MCF 10A (cell line): Measurements from ENCODE around the gene GOLGA8O. TPM values are rescaled to one million over a fixed set of nuclear protein-coding genes. Genes with fewer than 3 reads are reported as not detected.
"Not testable (repeated sequence)": the region's sequence is repeated elsewhere in the genome, so short reads cannot be mapped to it uniquely, and the experiment has no call there.

Experiments
- BruUV-seq: library from RNA; stranded (reverse); fragments of 400-500 nt; replicated peaks from 2 replicates; lab custom pipeline; 2021; lab: Mats Ljungman, UMichigan
- CTCF ChIA-PET: fragments of 300-600 bp; sonication (Branson Sonifier 250); formaldehyde crosslinking; extraction: SDS; loops from one replicate; lab custom pipeline; 2021; ENCODE audit warnings: antibody characterized with exemption, inconsistent platforms; lab: Yijun Ruan, JAX
- POLR2A ChIA-PET: fragments of 300-600, 350-650 bp; sonication (Branson Sonifier 250); formaldehyde crosslinking; extraction: SDS; loops from one replicate; lab custom pipeline; 2020; ENCODE audit warnings: antibody characterized with exemption, inconsistent platforms; lab: Yijun Ruan, JAX
- DNase-seq: peaks from one replicate; pipeline ENCODE4 v3.0.0-alpha.2; 2018; ENCODE audit not compliant: unreplicated experiment
- H3K27ac Mint-ChIP-seq: one replicate; pipeline ENCODE4 v1.8.0; 2022; ENCODE audit warnings: mild to moderate bottlenecking, low read depth, mixed read lengths; ENCODE audit not compliant: unreplicated experiment
- H3K27me3 Mint-ChIP-seq: one replicate; pipeline ENCODE4 v1.8.0; 2022; ENCODE audit warnings: mixed read lengths; ENCODE audit not compliant: insufficient read depth, unreplicated experiment
- H3K36me3 Mint-ChIP-seq: one replicate; pipeline ENCODE4 v1.8.0; 2022; ENCODE audit warnings: mild to moderate bottlenecking, moderate library complexity, mixed read lengths; ENCODE audit not compliant: insufficient read depth, unreplicated experiment
- H3K4me1 Mint-ChIP-seq: one replicate; pipeline ENCODE4 v1.8.0; 2022; ENCODE audit warnings: mixed read lengths; ENCODE audit not compliant: insufficient read depth, unreplicated experiment
- H3K4me3 Mint-ChIP-seq: one replicate; pipeline ENCODE4 v1.8.0; 2022; ENCODE audit warnings: mild to moderate bottlenecking, moderate library complexity, mixed read lengths; ENCODE audit not compliant: unreplicated experiment
- H3K9me3 Mint-ChIP-seq: one replicate; pipeline ENCODE4 v1.8.0; 2022; ENCODE audit warnings: mixed read lengths; ENCODE audit not compliant: unreplicated experiment
- intact Hi-C: fragments of 100-400 bp; cut with micrococcal nuclease; formaldehyde crosslinking; loops from 2 replicates; pipeline ENCODE4 v1.14.1; 2022
- total RNA-seq: library from RNA; stranded (reverse); gene quantifications from 2 replicates; pipeline ENCODE4 v1.2.3, GENCODE V29; 2022

The GOLGA8O gene
- total RNA-seq, 1 experiment from 2014 or later = 2.6 TPM

DNA sequence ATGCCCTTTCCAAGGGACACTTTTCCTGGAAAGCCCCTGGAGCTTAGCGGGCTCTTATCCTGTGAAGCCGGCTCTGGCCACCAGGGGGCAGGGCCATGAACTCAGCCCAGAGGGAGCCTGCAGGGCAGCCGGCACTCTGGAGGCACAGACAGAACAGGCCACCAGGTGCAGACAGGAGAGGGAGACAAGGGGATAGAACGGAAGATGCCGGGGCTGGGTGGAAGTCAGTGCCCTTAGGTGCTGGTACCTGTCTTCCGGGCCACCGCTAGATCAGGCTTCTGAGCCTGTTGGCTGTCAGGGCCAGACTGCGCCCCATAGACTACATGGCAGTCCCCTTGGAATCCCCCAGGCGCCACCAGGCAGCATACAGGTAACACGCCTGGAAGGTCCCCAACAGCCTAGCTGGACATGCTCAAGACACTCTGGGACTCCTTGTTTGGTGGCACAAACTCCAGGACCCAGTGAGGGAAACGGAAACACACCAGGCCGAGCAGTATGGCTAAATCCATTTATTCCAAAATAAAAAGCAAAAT is 14.9 kb downstream of the GOLGA8O start:
- POLR2A ChIA-PET, BruUV-seq: not testable (repeated sequence)

DNA sequence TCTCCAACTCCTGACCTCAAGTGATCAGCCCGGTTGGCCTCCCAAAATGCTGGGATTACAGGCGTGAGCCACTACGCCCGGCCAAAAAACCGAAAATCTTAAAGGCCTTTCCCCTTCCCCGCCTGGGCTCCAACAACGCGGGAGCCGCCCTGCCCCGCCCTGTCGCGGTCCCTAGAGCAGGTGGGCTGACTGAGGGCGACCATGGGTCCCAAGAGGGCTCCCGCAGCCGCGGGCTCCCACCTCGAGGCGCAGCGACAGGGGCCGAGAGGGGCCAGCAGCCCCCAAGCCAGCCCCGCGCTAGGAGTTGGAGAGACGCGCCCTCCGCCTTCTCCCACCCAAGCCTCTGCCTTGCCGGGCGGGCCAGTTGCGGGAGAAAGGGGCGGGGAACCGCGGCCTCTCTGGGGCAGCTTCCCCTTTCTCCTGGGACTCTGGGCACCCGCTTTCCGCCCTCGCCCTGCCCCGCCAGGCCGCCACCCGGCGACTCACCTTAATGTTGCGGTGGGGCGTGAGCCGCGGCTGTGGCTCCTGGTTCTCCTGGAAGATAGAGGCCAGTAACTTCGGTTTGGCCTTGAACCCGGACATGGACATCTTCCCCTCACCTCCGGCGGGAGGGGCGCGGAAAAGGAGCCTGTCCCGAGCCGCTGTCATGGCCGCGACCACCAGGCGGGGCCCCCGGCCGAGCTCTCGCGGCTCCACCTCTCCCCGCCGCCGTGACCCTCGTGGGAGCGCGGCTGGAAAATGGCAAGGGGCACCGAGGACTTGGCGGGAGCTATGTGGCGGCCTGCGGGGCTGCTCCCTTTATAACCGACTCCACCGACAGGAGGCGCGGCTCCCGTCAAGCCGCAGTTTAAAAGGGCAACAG is 21.1 kb downstream of the GOLGA8O start:
- H3K4me3 Mint-ChIP-seq, H3K27ac Mint-ChIP-seq, H3K4me1 Mint-ChIP-seq, DNase-seq, BruUV-seq, POLR2A ChIA-PET, H3K36me3 Mint-ChIP-seq, H3K9me3 Mint-ChIP-seq, H3K27me3 Mint-ChIP-seq, intact Hi-C loops, CTCF ChIA-PET: not testable (repeated sequence)

More for the DNA sequence above, 14.9 kb downstream of the GOLGA8O start:
- H3K27me3 Mint-ChIP-seq, H3K27ac Mint-ChIP-seq, intact Hi-C loops, H3K9me3 Mint-ChIP-seq, CTCF ChIA-PET, H3K4me3 Mint-ChIP-seq, DNase-seq, H3K4me1 Mint-ChIP-seq, H3K36me3 Mint-ChIP-seq: not testable (repeated sequence)

DNA sequence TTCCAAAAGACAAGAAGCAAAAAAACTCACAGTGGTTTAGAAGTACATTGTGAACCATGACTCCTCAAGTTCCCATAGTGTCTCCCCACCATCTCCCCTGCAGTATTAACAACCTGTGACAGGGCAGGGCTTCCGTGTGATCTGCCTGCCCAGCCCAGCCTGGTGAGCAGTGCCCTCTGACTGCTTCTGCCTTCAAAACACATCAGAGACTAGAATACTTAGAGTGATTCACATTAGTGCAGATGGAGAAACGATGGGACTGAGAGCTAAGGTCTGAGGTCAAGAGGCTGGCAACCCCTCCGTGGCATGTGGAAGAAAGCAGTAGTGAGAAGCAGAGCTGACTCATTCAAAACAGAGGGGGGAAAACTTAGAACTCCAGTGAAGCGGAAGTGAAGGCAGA is 27.8 kb downstream of the GOLGA8O start:
- H3K4me3 Mint-ChIP-seq, CTCF ChIA-PET, H3K36me3 Mint-ChIP-seq, BruUV-seq, H3K27me3 Mint-ChIP-seq, DNase-seq, H3K4me1 Mint-ChIP-seq, intact Hi-C loops, H3K27ac Mint-ChIP-seq, H3K9me3 Mint-ChIP-seq, POLR2A ChIA-PET: not testable (repeated sequence)

DNA sequence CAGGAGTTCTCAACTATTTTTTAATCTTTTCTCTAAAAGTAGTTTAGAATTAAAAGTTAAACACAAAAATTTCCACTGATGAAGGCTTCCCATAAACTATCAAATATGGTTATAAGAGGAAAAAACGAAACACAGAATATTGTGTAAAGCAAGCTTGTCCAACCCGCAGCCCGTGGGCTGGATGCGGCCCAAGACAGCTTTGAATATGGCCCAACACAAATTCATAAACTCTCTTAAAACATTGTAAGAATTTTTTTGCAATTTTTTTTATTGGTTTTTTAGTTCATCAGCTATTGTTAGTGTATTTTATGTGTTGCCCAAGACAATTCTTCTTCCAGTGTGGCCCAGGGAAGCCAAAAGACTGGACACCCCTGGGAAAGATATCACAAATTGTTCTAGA is 28.9 kb downstream of the GOLGA8O start:
- H3K9me3 Mint-ChIP-seq, intact Hi-C loops, H3K27ac Mint-ChIP-seq, H3K36me3 Mint-ChIP-seq, H3K4me1 Mint-ChIP-seq, H3K4me3 Mint-ChIP-seq, POLR2A ChIA-PET, H3K27me3 Mint-ChIP-seq, DNase-seq, CTCF ChIA-PET, BruUV-seq: not testable (repeated sequence)

DNA sequence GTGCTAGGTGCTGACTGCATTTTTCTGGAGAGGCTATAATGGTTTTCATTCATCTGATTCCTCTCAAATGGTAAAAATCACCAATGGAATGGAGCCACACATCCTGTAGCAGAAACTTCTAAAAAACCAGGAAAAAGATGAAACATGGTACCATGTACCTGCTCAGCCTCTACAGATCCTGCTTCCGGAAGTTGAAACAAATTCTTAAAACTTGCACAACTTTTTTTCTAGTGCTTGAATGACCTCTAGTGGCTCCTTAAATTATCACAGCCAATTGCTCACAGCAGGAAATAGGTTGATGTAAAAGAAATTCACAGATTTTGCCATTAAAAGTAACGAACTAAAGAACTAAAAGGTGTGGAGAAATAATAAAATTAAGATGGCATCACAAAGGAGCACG is 47.5 kb downstream of the GOLGA8O start:
- CTCF ChIA-PET, H3K4me1 Mint-ChIP-seq, POLR2A ChIA-PET, H3K36me3 Mint-ChIP-seq, BruUV-seq, intact Hi-C loops, H3K27me3 Mint-ChIP-seq, DNase-seq, H3K27ac Mint-ChIP-seq, H3K4me3 Mint-ChIP-seq, H3K9me3 Mint-ChIP-seq: not testable (repeated sequence)

DNA sequence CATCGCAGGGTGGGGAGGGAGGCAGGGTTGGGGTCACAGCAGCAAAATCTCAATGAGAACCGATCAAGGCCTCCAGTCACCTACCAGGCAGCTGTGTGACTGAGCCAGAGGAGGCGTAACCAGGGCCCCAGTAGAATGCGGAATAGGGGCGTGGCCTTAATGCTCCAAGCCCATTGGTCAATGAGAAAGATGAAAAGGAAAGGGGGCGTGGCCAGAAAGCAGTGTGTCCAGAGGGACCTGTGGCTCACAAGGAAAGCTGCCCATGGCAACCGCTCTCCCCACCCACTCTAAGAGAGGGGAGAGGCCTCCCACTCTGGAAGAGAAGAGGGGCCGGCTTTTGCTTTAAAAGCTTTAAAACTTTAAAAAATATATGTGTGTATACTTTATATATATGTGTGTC is 52.2 kb downstream of the GOLGA8O start, which contains the start of gene GOLGA8K:
Gene GOLGA8K (minus strand): TSS at position 101 of the 400 bp plus-strand sequence. CDS start 98 bp downstream, at position 3.
- H3K36me3 Mint-ChIP-seq, DNase-seq, intact Hi-C loops, BruUV-seq, H3K27ac Mint-ChIP-seq, H3K27me3 Mint-ChIP-seq, POLR2A ChIA-PET, H3K4me3 Mint-ChIP-seq, H3K4me1 Mint-ChIP-seq, H3K9me3 Mint-ChIP-seq, CTCF ChIA-PET: not testable (repeated sequence)

DNA sequence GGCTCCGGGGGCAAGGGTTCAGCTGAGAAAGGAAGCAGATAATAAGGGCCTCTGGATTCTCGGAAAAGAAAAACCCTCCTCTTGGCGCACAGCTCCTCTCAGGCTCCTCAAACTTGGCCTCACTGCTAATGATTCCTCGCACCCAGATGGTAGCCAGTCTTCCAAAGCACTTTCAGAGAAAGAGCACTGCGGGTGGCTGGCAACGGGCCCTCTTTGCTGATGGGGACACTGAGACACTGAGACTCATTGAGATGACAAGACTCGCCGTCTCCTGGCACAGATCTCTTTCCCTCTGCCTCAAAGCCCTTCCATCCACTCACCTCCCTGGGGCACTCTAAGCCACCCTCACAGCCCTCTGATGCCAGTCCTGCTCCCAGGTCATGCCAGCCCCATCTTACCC is 58.9 kb downstream of the GOLGA8O start:
- CTCF ChIA-PET, BruUV-seq, intact Hi-C loops: not testable (repeated sequence)

More for the DNA sequence above, 58.9 kb downstream of the GOLGA8O start:
- H3K36me3 Mint-ChIP-seq, H3K27ac Mint-ChIP-seq, DNase-seq, H3K4me3 Mint-ChIP-seq, POLR2A ChIA-PET, H3K4me1 Mint-ChIP-seq, H3K27me3 Mint-ChIP-seq, H3K9me3 Mint-ChIP-seq: not testable (repeated sequence)

Other genes starting within 250 kb of the GOLGA8O start
- gene GOLGA8K, start 52.3 kb downstream of the GOLGA8O start, total RNA-seq = not detected in 2 replicates
- gene GOLGA8N, start 137.8 kb upstream of the GOLGA8O start, total RNA-seq = 9.1 and 9.6 TPM in 2 replicates
- 38.6 and 71.8 TPM in 2 replicates for gene ARHGAP11A, start 159.9 kb upstream of the GOLGA8O start, total RNA-seq
- 4.0 and 7.4 TPM in 2 replicates for gene SCG5, start 186.1 kb upstream of the GOLGA8O start, total RNA-seq